IPS DF 19.7 (cell line): ENCODE results near the gene TMEM239.
A peak's percentile ranks its signal among the peaks of the same experiment; 100 is the strongest.
"Not testable (repeated sequence)": the region's sequence is repeated elsewhere in the genome, so short reads cannot be mapped to it uniquely, and the experiment has no call there.

Source experiments
- DNase-seq: peaks from one replicate; pipeline ENCODE4 v3.0.0-alpha.2; 2013; ENCODE audit warnings: low read depth, low spot score

Gene TMEM239

DNA sequence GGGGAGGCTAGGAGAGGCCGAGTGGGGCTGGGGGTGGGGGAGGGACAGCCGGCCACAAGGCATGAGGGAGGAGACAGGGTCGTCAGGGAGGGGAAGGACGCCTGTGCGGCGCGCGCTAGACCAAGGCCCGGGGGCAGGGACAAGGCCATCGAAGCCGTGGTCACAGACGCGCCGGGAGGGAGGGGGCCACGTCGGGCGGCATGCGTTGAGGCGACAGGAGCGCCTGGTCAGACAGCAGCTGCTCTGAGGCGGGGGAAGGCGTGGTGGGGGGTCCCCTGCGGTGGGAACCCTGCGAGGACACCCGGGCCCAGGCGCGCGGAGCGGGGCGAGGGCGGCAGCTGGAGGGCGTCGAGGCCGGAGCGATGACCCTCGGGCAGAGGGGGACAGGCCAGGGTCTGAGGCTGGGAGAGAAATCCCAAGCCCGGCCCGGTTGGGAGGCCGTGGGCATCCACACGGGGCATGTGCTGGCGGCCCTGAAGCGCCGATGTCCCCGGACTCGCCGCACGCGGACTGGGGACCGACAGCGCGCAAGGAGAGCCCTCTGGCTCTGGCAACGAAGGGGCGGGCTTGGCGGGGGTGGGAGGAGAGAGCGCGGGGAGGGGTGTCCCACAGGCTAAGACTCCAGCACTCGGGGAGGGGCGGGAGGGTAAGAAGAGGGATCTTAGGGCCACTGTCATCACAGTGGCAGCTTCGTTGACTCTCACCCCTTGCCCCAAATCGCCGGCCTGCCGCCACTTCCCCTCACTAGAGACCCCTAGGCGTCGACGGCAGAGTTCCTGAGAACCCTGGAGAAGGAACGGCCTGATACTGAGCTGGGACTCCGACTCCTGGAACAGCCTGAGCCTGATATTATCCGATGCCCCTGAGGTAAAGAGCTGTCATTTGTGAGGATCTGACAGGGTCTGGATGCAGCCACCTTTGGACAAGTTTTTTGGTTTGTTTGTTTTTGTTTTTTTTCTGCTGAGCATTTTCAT, 5.0 kb downstream of the TMEM239 start:
- no peak for DNase-seq

DNA sequence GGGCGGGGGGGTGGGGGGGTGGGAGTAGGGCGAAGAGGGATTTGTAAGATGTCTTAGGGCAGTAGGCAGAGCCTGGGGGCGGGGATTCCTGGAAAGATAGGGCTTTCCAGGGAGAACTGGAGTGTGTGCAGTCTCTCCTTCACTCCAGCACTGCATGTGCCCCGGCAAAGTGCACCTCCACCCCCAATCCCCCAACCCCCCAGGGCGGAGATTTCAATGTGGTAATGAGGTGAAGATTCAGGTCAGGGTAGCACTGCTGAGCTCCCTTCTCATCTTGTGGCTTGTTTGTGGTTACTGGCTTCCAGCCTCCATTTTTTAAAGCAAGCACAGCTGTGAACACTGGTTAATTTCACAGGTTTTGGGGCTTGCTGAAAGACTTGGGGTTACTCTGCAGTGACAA, 5.9 kb downstream of the TMEM239 start:
- DNase-seq: no peak

DNA sequence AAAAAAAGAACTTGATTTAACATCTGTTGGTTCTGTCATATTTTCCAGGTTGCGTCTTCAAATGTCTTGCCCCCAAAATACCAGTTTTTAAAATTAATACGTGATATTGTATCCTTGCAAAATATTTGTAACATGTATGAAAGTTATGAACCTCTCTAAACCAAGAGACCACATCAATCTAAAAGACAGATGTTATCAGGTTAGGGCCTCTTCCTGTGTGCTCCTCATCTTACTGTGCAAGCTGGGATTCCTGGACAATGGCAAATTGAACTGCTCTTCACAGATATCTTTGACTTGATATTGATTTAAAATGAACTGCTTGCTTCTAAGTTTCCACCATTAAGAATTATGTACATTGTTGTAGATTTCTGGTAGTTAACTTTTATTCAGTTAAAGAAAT, 9.6 kb downstream of the TMEM239 start:
- no peak for DNase-seq

DNA sequence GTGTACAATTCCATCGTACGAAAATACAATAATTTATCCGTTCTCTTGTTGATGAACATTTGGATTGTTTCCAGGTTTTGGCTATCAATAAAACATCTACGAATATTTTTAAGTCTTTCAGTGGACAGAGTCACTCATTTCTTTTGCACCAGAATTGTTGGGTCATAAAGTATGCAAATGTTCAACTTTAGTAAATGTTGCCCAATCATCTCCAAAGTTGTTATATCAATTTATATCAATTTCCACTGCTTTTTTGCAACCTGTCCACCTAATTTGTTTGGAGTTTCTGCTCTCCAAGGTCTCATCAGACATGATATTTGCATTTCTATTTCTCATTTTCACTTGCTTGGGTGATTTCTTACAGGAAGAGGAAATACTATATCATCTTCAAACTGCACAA, 10.5 kb downstream of the TMEM239 start:
- no peak for DNase-seq

DNA sequence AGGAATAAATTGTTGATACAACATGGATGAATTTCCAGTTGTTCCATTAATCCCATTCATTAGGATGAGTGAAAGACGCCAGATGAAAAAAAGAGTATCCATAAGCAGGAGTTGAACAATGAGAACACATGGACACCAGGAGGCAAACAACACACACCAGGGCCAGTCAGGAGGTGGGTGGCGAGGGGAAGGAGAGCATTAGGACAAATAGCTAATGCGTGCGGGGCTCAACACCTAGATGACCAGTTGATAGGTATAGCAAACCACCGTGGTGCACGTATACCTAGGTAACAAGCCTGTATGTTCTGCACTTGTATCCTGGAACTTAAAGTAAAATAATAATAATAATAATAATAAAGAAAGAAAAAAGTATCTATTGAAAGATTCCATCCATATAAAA, 13.2 kb downstream of the TMEM239 start:
- no peak for DNase-seq

DNA sequence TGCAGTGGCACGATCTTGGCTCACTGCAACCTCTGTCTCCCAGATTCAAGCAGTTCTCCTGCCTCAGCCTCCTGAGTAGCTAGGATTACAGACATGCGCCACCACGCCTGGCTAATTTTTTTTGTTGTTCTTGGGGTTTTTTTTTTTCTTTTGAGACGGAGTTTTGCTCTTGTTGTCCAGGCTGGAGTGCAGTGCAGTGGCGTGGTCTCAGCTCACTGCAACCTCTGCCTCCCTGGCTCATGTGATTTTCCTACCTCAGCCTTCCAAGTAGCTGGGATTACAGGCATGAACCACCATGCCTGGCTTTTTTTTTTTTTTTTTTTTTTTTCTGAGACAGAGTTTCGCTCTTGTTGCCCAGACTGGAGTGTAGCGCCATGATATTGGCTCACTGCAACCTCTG, 15.0 kb downstream of the TMEM239 start:
- DNase-seq: not testable (repeated sequence)

DNA sequence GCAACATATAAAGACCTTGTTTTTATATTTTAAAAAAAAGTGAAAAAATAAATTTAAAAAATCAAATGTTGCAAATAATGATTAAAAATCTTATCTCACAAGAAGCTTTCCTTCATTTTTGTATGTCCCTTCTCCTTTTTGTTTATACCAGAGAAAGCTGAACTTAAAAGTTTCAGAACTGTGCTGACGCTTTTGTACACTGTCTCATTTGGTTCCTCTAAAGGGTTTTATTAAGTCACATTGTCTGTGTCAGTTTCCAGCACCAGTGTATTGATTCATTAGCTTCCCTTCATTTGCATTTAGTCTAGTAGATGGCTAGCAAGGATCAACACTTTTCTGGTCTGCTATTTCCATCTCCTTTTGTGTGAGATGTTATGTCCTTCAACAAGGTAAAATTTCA, 17.6 kb downstream of the TMEM239 start:
- no peak for DNase-seq

DNA sequence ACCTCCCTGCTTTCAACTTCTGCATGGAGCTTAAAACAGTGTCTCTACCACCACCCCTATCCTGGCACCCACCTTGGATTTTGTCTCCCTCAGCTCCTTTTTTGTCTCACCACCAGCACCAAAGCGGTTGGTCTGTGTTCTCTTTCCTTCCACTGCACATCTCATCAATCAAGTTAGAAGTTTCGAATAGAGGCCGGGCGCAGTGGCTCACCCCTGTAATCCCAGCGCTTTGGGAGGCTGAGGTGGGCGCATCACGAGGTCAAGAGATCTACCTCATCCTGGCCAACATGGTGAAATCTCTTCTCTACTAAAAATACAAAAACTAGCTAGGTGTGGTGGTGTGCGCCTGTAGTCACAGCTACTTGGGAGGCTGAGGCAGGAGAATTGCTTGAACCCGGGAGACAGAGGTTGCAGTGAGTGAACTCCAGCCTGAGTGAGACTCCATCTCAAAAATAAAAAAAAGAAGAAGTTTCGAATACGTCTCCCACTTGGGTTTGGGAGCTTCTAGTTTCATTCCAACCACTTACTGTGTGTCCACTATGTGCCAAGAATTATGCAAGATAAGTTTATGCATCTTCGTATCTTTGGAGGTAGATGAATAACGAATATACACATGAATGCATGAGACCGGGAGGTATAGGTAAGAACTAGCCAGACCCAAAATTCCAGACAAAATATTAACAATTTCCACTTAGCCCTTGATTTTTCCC, 18.4 kb downstream of the TMEM239 start:
- no peak for DNase-seq

DNA sequence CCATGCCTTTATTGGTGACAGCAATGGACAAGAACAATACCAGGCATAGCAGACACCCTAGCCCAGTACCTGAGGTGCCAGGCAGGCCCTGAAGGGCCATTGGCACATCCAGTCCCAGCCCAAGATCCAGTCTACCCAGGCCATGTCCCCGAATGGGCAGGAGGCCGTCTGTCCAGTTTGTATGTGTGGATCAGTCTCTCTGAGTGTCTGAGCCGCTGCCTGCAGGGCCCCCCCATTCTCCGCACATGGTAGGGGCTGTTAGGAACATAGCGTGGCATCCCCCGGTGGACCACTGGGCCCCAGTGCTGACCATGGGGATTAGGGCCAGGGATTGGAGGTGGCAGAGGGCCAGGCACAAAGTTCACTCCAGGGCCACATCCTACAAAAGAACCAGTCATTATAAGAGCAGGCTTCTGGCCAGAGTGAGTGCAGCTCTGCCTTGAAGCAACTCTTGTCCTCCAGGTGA, 19.2 kb downstream of the TMEM239 start:
- DNase-seq: no peak

DNA sequence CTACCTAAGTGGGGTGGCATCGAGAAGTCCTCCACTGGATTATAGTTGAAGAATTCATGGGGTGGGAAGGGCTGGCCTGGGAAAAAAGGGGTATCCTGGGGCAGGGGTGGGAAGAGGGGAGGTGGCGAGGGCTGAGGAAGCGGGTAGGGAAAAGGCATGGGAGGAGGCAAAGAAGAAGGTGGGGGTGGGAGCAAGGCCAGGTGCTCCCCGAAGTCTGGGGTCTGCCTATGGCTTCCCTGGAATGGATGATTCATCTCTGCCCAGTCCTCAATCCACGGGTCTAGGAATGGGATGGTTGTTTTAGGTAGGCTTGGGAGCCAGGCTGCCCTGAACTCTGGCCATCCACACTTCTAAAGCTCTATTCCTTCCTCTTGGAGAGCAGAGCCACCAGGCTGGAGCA, 19.9 kb downstream of the TMEM239 start:
- no peak for DNase-seq

DNA sequence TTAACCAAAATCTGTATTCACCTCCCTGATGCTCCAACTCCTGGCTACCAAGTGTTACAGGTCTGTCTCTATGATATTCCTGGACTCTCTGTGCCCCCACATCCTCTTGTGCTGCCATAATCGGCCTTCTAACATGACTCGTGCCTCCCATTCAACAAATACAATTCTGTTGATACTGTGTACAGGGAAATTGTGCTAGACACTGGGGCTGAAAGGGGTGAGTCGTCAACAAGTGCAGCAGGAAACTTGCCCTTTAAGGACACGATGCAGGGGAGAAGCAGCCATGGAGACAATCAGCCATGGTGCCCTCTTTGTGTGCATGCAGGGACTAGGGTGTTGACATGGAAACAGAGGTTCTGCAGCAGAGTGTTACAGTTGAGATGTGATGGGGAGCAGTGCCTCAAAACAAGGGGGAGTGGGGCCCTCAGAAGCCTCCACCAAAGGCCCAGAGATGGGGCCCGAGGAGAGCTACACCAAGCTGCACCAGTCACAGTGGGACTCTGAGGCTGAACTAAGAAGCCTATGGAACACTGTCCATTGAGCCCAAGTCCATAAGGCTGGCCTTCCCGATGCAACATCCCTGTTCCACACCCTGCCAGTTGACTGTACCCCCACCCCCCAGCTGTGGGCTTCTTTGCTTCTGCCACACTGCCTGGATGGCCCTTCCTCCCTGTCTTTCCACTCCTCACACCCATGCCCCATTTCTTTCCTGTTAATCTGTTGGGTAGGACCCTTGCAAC, 21.2 kb downstream of the TMEM239 start:
- no peak for DNase-seq

DNA sequence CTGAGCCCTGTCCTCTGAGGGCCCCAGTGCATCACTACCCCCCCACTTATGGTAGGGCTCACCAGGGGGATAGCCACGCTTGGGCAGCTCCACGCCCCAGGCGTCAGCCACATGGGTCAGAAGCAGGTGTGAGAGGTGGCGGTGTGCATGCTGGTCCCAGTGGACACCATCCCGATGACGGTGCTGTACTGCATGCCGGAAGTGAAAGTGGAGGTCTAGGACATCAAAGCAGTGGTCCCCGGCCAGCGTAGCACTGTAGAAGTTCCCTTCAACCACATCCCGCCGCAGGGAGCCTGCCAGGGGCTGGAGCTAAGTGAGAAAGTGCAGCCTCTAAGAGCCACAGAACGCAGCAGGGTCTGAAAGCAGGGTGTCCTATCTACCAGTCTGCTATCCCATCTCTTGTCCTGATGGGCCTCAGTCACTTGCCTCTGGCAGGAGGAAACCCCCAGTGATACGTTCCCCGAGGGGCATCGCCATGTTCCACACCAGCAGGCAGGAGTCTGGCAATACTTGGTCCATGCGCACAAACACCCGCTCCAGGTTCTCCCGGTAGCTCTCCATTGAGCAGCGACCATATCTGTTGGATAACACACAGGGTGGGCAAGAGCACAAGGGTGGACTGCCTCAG, 22.1 kb downstream of the TMEM239 start:
- no peak for DNase-seq

DNA sequence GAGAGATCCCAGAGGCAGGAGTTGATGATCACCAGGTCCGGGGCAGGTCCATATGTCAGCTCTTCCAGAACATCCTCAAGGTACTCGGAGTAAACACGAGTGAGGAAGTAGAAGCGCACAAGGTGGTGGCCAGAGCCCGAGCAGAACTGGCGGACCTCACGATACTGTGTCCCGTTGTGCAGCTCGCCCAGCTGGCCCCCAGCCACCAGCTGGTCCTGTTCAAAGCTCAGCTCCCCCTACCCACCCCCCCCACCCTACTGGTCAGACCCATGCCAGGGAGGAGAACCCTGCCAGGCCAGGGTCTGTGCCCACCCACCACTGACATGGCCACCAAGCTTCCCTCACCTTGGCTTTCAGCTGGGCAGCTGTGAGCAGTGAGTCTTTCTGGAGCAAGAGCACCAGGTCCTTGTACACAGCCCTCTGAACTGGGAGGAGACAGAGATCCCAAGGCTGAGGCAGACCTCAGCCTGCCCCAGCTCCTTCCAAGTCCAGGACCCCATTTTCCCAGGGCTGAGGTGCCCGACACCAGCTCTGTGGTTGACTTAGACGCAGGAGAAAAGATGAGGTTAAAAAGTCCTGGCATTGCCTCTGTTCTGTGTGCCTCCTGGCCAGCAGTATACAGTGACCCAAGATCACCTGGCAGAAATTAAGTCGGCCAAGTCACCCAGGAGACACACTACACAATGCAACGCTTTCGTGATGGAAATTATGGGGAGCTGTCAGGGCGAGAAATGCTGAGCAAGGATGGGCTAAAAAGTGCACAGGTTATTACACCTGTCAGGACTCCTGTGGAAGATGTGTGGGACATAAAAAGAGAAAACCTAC, 22.9 kb downstream of the TMEM239 start:
- DNase-seq: no peak

DNA sequence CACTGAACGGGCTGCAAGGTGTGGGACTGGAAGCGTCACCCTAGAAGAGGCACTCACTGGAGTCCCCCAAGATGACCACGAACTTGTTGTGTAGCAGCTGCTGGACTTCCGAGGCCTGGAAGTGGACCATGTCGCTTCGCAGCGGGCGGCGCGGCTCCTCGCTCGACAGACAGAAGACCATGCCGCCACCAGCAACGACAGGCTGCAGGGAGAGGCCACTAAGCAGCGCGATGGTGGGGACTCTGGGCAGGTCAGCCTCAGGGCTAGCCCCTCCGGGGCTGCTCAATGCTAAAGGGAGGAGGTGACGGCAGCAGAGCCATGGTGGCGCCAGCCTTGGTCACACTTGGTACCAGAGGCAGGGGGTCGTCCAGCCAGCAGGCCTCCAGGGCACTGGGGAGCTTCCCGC, 23.6 kb downstream of the TMEM239 start:
- DNase-seq: no peak

DNA sequence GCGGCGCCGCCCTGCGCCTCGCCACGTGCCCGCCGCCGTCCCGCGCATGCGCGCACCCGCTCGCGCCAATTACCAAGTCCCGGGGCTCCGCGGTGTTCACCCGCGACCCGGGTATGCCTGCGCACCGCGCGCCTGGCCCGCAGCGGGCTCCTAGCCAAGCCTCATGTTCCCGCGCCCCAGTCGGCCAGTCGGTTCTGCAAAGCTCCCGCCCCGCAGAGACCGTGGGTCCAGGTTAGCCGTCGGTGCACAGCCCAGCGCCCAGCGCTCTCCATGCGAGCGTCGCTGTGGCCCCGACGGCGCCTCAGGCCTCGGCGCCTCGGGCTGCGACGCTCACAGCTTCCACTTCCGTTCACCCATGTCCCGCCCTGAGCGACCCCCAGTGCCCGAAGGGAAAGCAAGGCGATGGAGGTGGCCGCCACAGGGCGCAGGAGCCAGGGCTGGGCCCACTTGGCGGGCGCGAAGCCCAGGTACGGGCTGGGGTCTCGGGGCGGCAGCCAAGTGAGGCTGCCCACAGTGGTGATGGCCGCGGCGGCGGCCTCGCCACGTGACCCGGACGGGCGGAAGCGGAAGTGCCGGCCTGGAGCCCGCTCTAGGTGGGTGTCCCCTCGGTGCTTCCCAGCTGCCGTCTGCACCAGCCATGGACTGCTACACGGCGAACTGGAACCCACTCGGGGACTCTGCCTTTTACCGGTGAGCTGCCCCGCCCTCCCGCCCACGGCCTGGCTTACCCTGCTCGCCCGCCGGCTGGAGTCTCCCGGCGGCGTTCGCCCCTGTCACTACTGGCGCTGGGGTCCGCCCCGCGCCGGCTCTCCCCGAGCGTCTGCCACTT, 24.2 kb downstream of the TMEM239 start, which contains the start of the genes PCED1A and VPS16:
TSS of gene PCED1A (minus strand) at position 518 of the 829 bp plus-strand sequence. CDS start 743 bp downstream, outside the sequence.
TSS of gene VPS16 (plus strand) at position 608 of the 829 bp plus-strand sequence. CDS start at position 638, 30 bp downstream.
- peak; percentile 65 for DNase-seq

DNA sequence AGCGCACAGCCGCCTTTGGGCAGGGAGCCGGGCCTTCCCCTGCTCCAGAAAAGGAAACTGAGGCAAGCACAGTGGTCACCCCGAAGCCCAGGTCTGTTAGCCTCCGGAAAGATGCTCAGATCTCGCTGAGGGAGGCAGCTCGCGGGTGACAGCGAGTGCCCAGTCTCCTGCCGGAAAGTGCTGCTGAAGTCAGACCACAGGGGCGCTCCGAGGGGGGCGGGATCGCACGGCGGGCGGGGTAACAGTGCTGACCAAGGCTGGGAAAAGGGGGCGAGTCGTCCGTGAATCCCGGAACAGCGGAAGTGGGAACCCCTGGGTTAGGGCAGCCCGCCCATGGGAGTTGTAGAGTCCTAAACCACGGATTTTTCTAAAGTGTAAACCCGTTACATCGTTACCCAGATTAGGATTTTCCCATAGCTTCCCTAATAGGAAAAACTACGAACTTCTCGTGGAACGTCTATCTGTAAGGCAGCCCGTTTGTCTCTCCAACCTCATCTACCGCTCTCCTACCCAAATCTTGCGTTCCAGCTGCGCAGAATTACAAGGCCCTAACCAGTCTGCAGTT, 24.9 kb downstream of the TMEM239 start:
- no peak for DNase-seq

DNA sequence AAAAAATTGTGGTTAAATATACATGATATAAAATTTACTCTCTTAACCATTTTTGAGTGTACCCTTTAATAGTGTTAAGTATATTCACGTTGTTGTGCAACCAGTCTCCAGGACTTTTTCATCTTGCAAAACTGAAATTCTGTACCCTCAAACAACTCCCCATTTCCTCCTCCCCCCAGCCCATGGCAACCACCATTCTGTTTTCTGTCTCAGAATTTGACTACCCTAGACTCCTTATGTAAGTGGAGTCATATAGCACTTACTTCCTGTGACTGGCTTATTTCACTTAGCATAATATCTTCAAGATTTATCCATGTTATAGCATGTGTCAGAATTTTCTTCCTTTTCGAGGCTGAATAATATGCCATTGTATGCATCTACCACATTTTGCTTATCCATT, 29.4 kb downstream of the TMEM239 start:
- no peak for DNase-seq

DNA sequence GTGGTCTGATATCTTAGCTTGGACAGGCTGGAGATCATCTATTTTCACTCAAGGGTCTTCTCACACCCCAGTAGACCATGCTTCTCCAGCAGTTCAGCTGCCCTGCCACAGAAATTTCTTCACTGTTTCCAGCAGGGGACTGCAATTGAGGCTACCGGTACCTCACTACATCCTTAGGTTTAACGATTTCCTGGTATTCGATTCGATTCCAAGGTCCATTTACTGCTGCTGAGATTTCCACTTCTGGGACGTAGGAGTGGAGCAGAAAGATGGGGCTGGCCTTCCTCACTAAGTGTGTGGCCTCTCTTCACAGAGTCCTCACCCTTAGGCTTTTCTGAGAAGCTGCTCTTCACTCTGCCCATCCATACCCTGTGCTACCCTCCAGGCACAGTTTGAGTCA, 30.5 kb downstream of the TMEM239 start:
- DNase-seq: no peak

DNA sequence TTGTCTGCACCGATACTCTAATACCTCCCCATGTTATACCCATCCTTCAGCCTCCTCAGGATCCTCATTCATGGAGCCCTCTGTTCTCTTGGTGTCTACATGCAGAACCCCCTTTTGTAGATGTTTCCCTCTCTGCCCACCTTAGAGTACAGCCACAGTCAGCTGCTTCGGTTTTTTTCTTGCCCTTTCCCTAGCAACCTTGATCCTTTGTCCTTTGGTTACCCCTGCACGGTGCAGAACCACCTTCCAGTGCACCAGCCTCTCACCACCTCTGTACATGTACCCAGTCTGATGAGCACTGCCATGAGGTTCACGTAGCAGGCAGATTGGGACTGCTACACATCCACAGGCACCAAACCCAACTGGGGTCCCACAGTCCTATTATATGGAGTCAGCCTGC, 31.6 kb downstream of the TMEM239 start:
- no peak for DNase-seq
